Measurements from ENCODE around the gene TBCE.

The TBCE gene

DNA sequence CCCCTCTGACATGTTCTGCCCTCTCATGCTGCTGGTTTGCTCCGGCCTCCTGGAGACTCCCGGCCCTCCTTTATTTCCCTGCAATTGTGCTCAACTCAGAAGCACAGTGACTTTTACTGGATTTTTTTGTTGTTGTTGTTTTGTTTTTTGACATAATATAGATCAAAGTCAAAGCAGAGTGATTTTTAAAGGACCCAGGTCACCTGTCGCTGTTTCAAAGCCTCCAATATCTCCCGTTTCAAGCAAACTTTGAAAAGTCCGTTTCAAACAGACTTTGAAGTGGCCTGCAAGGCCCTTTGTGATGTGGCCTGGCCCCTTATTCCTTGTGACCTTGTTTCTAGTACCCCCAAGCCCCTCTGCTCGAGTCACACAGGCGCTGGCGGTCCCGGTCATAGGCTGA, 58.1 kb downstream of the TBCE start:
- no peak overlapping the region for H4K91ac ChIP-seq (ENCODE audit: low read depth, low read length, poor library complexity)
- H2BK12ac ChIP-seq (ENCODE audit: low read length): no peak overlapping the region
- DNase-seq (ENCODE audit: low spot score): no peak
- no peak overlapping the region for H3K4ac ChIP-seq (ENCODE audit: low read length)
- H3K27ac ChIP-seq (replicated peaks; ENCODE audit: low read length): no peak overlapping the region
- peaks cover 0 to 6% of the 10 kb centered on the region in 2 donors for H3K4me1 ChIP-seq (ENCODE audit: control insufficient read depth in 2 of 2, insufficient read depth in 1 of 2, low read depth in 1 of 2, low read length in 2 of 2)
- H2BK120ac ChIP-seq (ENCODE audit: low read depth, low read length): no peak overlapping the region
- no peaks in the 10 kb centered on the region for H3K27me3 ChIP-seq (ENCODE audit: control insufficient read depth in 3 of 3, insufficient read depth in 3 of 3, low read depth in 1 of 3, low read length in 3 of 3)
- no peak overlapping the region for H3K4me3 ChIP-seq (ENCODE audit: low read length in 2 of 2)
- no peak overlapping the region for H3K9ac ChIP-seq (ENCODE audit: low read depth, low read length, poor library complexity)
- H3K4me2 ChIP-seq (ENCODE audit: insufficient read depth, low read length, poor library complexity, severe bottlenecking): no peak overlapping the region
- H3K14ac ChIP-seq (ENCODE audit: low read length): no peak overlapping the region
- no peak overlapping the region for H2BK5ac ChIP-seq (ENCODE audit: low read length)
- no peak overlapping the region for H2BK15ac ChIP-seq (ENCODE audit: low read length)
- no peak overlapping the region for H3K18ac ChIP-seq (ENCODE audit: low read length)
- no peak overlapping the region for H2AFZ ChIP-seq (ENCODE audit: low read length)
- no peak overlapping the region for H3K23ac ChIP-seq (ENCODE audit: low read depth, low read length, poor library complexity)
- no peaks in the 10 kb centered on the region for H3K79me1 ChIP-seq (ENCODE audit: low read depth, low read length)
- no CpG with 5 or more reads among the region's 9 CpGs for WGBS, 2 donors (ENCODE audit: extremely low coverage in 2 of 2, insufficient read length in 2 of 2, insufficient replicate concordance in 1 of 2)
- H3K9me3 ChIP-seq (replicated peaks in 1 of 2; ENCODE audit: control insufficient read depth in 2 of 2, insufficient read depth in 1 of 2, low read depth in 1 of 2, low read length in 2 of 2): no peaks in the 10 kb centered on the region
- H2AK5ac ChIP-seq (ENCODE audit: low read depth, low read length): no peak overlapping the region
- no peak overlapping the region for H4K8ac ChIP-seq (ENCODE audit: low read depth, low read length)
- H3K36me3 ChIP-seq (replicated peaks in 1 of 2; ENCODE audit: control insufficient read depth in 2 of 2, insufficient read depth in 2 of 2, low read length in 2 of 2): peaks cover 0 to 10% of the 10 kb centered on the region in 2 donors

GRCh38 chr1:235426143-235426542, 58.9 kb downstream of the TBCE start:
- H3K9me3 ChIP-seq (replicated peaks in 1 of 2; ENCODE audit: control insufficient read depth in 2 of 2, insufficient read depth in 1 of 2, low read depth in 1 of 2, low read length in 2 of 2): no peaks in the 10 kb centered on the region
- no peaks in the 10 kb centered on the region for H3K79me1 ChIP-seq (ENCODE audit: low read depth, low read length)
- H3K36me3 ChIP-seq (replicated peaks in 1 of 2; ENCODE audit: control insufficient read depth in 2 of 2, insufficient read depth in 2 of 2, low read length in 2 of 2): peaks cover 0 to 10% of the 10 kb centered on the region in 2 donors
- H2AFZ ChIP-seq (ENCODE audit: low read length): no peak overlapping the region
- H3K4me2 ChIP-seq (ENCODE audit: insufficient read depth, low read length, poor library complexity, severe bottlenecking): no peak overlapping the region
- H3K4me1 ChIP-seq (ENCODE audit: control insufficient read depth in 2 of 2, insufficient read depth in 1 of 2, low read depth in 1 of 2, low read length in 2 of 2): peaks cover 0 to 6% of the 10 kb centered on the region in 2 donors
- no peak overlapping the region for H3K9ac ChIP-seq (ENCODE audit: low read depth, low read length, poor library complexity)
- H3K4me3 ChIP-seq (ENCODE audit: low read length in 2 of 2): no peak overlapping the region
- no peak overlapping the region for H3K27ac ChIP-seq (replicated peaks; ENCODE audit: low read length)
- H3K18ac ChIP-seq (ENCODE audit: low read length): no peak overlapping the region
- no peak overlapping the region for H2BK120ac ChIP-seq (ENCODE audit: low read depth, low read length)
- H2AK5ac ChIP-seq (ENCODE audit: low read depth, low read length): no peak overlapping the region
- H2BK12ac ChIP-seq (ENCODE audit: low read length): no peak overlapping the region
- H2BK15ac ChIP-seq (ENCODE audit: low read length): no peak overlapping the region
- no peak overlapping the region for H2BK5ac ChIP-seq (ENCODE audit: low read length)
- DNase-seq (ENCODE audit: low spot score): no peak
- no peaks in the 10 kb centered on the region for H3K27me3 ChIP-seq (ENCODE audit: control insufficient read depth in 3 of 3, insufficient read depth in 3 of 3, low read depth in 1 of 3, low read length in 3 of 3)
- no peak overlapping the region for H3K23ac ChIP-seq (ENCODE audit: low read depth, low read length, poor library complexity)
- no peak overlapping the region for H3K4ac ChIP-seq (ENCODE audit: low read length)
- H3K14ac ChIP-seq (ENCODE audit: low read length): no peak overlapping the region
- no peak overlapping the region for H4K91ac ChIP-seq (ENCODE audit: low read depth, low read length, poor library complexity)
- WGBS, 2 donors (ENCODE audit: extremely low coverage in 2 of 2, insufficient read length in 2 of 2, insufficient replicate concordance in 1 of 2): no CpG with 5 or more reads among the region's 4 CpGs
- H4K8ac ChIP-seq (ENCODE audit: low read depth, low read length): no peak overlapping the region

DNA sequence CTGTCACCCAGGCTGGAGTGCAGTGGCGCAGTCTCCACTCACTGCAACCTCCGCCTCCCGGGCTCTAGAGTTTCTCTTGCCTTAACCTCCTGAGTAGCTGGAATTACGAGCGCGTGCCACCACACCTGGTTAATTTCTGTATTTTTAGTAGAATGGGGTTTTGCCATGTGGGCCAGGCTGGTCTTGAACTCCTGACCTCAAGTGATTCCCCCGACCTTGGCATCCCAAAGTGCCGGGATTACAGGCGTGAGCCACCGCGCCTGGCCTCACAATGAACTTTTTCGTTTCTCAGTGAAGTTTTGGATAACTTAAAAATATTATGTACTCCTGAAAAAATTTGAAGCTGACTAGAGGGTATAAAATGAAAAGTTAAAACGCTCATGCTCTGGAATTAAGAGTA, 59.5 kb downstream of the TBCE start:
- no peak overlapping the region for H2AK5ac ChIP-seq (ENCODE audit: low read depth, low read length)
- H3K23ac ChIP-seq (ENCODE audit: low read depth, low read length, poor library complexity): no peak overlapping the region
- H3K79me1 ChIP-seq (ENCODE audit: low read depth, low read length): no peaks in the 10 kb centered on the region
- peaks cover 0 to 6% of the 10 kb centered on the region in 2 donors for H3K4me1 ChIP-seq (ENCODE audit: control insufficient read depth in 2 of 2, insufficient read depth in 1 of 2, low read depth in 1 of 2, low read length in 2 of 2)
- no peak overlapping the region for H3K9ac ChIP-seq (ENCODE audit: low read depth, low read length, poor library complexity)
- H2BK120ac ChIP-seq (ENCODE audit: low read depth, low read length): no peak overlapping the region
- H4K91ac ChIP-seq (ENCODE audit: low read depth, low read length, poor library complexity): no peak overlapping the region
- no peak overlapping the region for H3K18ac ChIP-seq (ENCODE audit: low read length)
- H3K9me3 ChIP-seq (replicated peaks in 1 of 2; ENCODE audit: control insufficient read depth in 2 of 2, insufficient read depth in 1 of 2, low read depth in 1 of 2, low read length in 2 of 2): no peaks in the 10 kb centered on the region
- no peak for DNase-seq (ENCODE audit: low spot score)
- no peak overlapping the region for H3K4ac ChIP-seq (ENCODE audit: low read length)
- H3K4me3 ChIP-seq (ENCODE audit: low read length in 2 of 2): no peak overlapping the region
- H2BK12ac ChIP-seq (ENCODE audit: low read length): no peak overlapping the region
- no peak overlapping the region for H3K27ac ChIP-seq (replicated peaks; ENCODE audit: low read length)
- WGBS, 2 donors (ENCODE audit: extremely low coverage in 2 of 2, insufficient read length in 2 of 2, insufficient replicate concordance in 1 of 2): no CpG with 5 or more reads among the region's 13 CpGs
- H2AFZ ChIP-seq (ENCODE audit: low read length): no peak overlapping the region
- H3K36me3 ChIP-seq (replicated peaks in 1 of 2; ENCODE audit: control insufficient read depth in 2 of 2, insufficient read depth in 2 of 2, low read length in 2 of 2): peaks cover 0 to 10% of the 10 kb centered on the region in 2 donors
- no peak overlapping the region for H2BK15ac ChIP-seq (ENCODE audit: low read length)
- no peak overlapping the region for H4K8ac ChIP-seq (ENCODE audit: low read depth, low read length)
- H3K14ac ChIP-seq (ENCODE audit: low read length): no peak overlapping the region
- H3K27me3 ChIP-seq (ENCODE audit: control insufficient read depth in 3 of 3, insufficient read depth in 3 of 3, low read depth in 1 of 3, low read length in 3 of 3): no peaks in the 10 kb centered on the region
- H2BK5ac ChIP-seq (ENCODE audit: low read length): no peak overlapping the region
- H3K4me2 ChIP-seq (ENCODE audit: insufficient read depth, low read length, poor library complexity, severe bottlenecking): no peak overlapping the region

DNA sequence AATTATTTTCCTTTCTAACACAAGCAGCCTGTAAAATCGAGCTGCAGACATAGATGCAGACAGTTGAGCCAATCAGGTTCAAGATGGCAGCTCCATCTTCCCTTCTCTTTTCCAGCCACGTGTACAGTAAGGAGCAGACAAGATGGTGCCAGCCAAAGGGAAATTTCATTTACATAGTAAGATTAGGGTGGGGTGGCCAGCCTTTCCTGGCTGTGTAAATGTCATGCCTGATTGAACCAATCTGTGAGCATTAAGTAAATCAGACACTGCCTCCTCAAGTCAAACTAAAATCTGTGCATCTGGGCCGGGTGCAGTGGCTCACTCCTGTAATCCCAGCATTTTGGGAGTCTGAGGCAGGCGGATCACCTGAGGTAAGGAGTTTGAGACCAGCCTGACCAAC, 60.2 kb downstream of the TBCE start:
- no peak overlapping the region for H3K27ac ChIP-seq (replicated peaks; ENCODE audit: low read length)
- whole genome bisulfite sequencing, 2 donors (ENCODE audit: extremely low coverage in 2 of 2, insufficient read length in 2 of 2, insufficient replicate concordance in 1 of 2): no CpG with 5 or more reads among the region's 4 CpGs

More for the DNA sequence above, 60.2 kb downstream of the TBCE start:
- Histone ChIP-seq H2AFZ (ENCODE audit: low read length) (no peak overlapping the region), H3K18ac (ENCODE audit: low read length) (no peak overlapping the region), H3K79me1 (ENCODE audit: low read depth, low read length) (no peaks in the 10 kb centered on the region), H3K4me3 (ENCODE audit: low read length in 2 of 2) (no peak overlapping the region), H3K27me3 (ENCODE audit: control insufficient read depth in 3 of 3, insufficient read depth in 3 of 3, low read depth in 1 of 3, low read length in 3 of 3) (no peaks in the 10 kb centered on the region), H3K14ac (ENCODE audit: low read length) (no peak overlapping the region), H3K36me3 (replicated peaks in 1 of 2; ENCODE audit: control insufficient read depth in 2 of 2, insufficient read depth in 2 of 2, low read length in 2 of 2) (peaks cover 0 to 10% of the 10 kb centered on the region in 2 donors), H4K91ac (ENCODE audit: low read depth, low read length, poor library complexity) (no peak overlapping the region), H4K8ac (ENCODE audit: low read depth, low read length) (no peak overlapping the region), H3K4ac (ENCODE audit: low read length) (no peak overlapping the region), H3K9ac (ENCODE audit: low read depth, low read length, poor library complexity) (no peak overlapping the region), H2BK120ac (ENCODE audit: low read depth, low read length) (no peak overlapping the region), H2BK12ac (ENCODE audit: low read length) (no peak overlapping the region), H3K9me3 (replicated peaks in 1 of 2; ENCODE audit: control insufficient read depth in 2 of 2, insufficient read depth in 1 of 2, low read depth in 1 of 2, low read length in 2 of 2) (no peaks in the 10 kb centered on the region), H2BK15ac (ENCODE audit: low read length) (no peak overlapping the region), H3K4me1 (ENCODE audit: control insufficient read depth in 2 of 2, insufficient read depth in 1 of 2, low read depth in 1 of 2, low read length in 2 of 2) (peaks cover 0 to 6% of the 10 kb centered on the region in 2 donors), H2AK5ac (ENCODE audit: low read depth, low read length) (no peak overlapping the region), H2BK5ac (ENCODE audit: low read length) (no peak overlapping the region), H3K4me2 (ENCODE audit: insufficient read depth, low read length, poor library complexity, severe bottlenecking) (no peak overlapping the region), H3K23ac (ENCODE audit: low read depth, low read length, poor library complexity) (no peak overlapping the region)
- DNase-seq (ENCODE audit: low spot score): no peak
